B cell (primary cell): Measurements from ENCODE around the gene PPP3CA.

Experiments
- CTCF ChIP-seq: fragments of 200-600 bp; IDR thresholded peaks from one replicate; pipeline ENCODE4 v1.8.0; 2022; ENCODE audit warnings: antibody characterized with exemption, mild to moderate bottlenecking
- EZH2 ChIP-seq: IDR thresholded peaks from 2 replicates; pipeline ENCODE4 v1.6.1; 2012; ENCODE audit warnings: borderline replicate concordance, low read depth, mild to moderate bottlenecking, moderate library complexity, low read length; ENCODE audit not compliant: insufficient read depth, poor library complexity, severe bottlenecking

DNA sequence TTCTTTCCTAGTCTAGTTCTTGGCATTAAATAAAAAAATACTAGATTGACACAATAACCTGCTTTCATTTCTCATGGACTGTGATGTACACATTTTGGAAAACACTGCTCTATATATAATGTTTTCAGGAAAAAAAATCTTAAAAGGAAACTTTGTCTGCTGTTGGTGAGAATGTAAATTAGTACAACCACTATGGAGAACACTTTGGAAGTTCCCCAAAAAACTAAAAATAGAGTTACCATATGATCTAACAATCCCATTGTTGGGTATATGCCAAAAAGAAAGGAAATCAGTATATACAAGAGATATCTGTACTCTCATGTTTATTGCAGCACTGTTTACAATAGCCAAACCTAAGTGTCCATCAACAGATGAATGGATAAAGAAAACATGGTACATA is 202.3 kb downstream of the PPP3CA start:
- TF ChIP-seq CTCF = no peak
- no peak for TF ChIP-seq EZH2
